Coronary artery (tissue), 2 donors: ENCODE results near the gene FKBP14.

ENCODE experiments used
- DNase-seq: peaks from one replicate; pipeline ENCODE4 v3.0.0-alpha.2; 2017; ENCODE audit warnings: low spot score
- H3K27ac ChIP-seq, 2 donors: fragments of 200-600 bp; sonication (generic); one replicate each; pipeline ENCODE4 v1.5.1; 2016 to 2019
- H3K4me3 ChIP-seq: fragments of 200-600 bp; sonication (generic); 2 replicates; pipeline ENCODE4 v1.5.1; 2016; ENCODE audit warnings: mild to moderate bottlenecking, moderate library complexity
- CTCF ChIP-seq: fragments of 200-600 bp; sonication (generic); IDR thresholded peaks from one replicate; pipeline ENCODE4 v1.5.1; 2019; ENCODE audit warnings: antibody characterized with exemption

FKBP14 gene

DNA sequence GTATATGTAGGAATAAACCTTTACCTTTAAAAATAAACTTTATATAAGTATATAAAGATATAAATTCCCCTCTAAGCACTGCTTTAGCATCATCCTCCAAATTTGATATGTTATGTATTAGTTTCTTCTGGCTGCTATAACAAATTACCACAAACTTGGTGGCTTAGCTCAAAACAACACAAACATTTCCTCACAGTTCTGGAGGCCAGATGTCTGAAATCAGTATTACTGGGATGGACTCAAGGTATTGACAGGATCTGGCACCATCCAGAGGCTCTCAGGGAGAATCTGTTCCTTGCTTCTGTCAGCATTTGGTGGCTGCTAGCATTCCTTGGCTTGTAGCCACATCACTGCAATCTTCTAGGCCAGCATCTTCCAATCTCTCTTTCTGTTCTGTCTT, 30.2 kb downstream of the FKBP14 start:
- TF ChIP-seq CTCF, result no peak
- no peak overlapping the region for H3K4me3 ChIP-seq
- no peak overlapping the region for H3K27ac ChIP-seq
- no peak for DNase-seq

DNA sequence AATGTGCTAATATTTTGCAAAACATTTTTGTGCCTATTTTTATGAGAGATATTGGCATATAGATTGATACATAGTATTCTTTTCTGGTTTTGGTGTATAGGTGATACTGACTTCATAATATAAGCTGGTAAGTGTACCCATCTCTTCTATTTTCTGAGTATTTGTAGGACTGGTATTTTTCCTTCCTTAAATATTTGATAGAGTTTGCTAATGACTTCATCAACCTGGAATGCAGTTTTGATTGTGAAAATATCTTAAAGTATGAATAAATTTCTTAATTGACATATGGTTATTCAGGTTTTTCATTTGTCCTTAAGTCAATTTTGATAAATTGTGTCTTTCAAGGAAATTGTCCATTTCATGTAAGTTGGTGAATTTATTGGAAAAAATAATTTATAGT, 30.9 kb downstream of the FKBP14 start:
- no peak for DNase-seq
- no peak for TF ChIP-seq CTCF
- Histone ChIP-seq H3K4me3 (no peak overlapping the region), H3K27ac (no peak overlapping the region)

DNA sequence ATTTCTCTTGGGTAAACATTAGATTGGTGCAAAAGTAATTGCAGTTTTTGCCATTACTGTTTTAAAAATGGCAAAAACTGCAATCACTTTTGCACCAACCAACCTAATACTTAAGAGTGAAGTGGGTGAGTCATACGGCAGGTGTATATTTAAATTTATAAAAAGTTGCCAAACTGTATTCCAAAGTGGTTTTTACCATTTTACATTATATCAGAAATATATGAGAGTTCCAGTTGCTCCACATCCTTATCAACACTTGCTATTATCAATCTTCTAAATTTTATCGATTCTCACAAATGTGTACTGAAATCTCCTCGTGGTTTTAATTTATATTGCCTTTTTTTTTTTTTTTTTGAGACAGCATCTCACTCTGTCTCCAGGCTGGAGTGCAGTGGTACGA, 33.4 kb downstream of the FKBP14 start:
- Histone ChIP-seq H3K4me3 (no peak overlapping the region), H3K27ac (no peak overlapping the region)
- DNase-seq, result no peak
- no peak for TF ChIP-seq CTCF

- H3K4me3 ChIP-seq, result no peak overlapping the region
- H3K27ac ChIP-seq, result no peak overlapping the region
- no peak for DNase-seq
- no peak for TF ChIP-seq CTCF
These were observed 34.6 kb downstream of the FKBP14 start for GRCh38 chr7:29991937-29992336.

- H3K27ac ChIP-seq, result no peak overlapping the region
- no peak overlapping the region for H3K4me3 ChIP-seq
- DNase-seq, result no peak
- no peak for TF ChIP-seq CTCF
These were observed 35.6 kb downstream of the FKBP14 start for GRCh38 chr7:29990931-29991330.

DNA sequence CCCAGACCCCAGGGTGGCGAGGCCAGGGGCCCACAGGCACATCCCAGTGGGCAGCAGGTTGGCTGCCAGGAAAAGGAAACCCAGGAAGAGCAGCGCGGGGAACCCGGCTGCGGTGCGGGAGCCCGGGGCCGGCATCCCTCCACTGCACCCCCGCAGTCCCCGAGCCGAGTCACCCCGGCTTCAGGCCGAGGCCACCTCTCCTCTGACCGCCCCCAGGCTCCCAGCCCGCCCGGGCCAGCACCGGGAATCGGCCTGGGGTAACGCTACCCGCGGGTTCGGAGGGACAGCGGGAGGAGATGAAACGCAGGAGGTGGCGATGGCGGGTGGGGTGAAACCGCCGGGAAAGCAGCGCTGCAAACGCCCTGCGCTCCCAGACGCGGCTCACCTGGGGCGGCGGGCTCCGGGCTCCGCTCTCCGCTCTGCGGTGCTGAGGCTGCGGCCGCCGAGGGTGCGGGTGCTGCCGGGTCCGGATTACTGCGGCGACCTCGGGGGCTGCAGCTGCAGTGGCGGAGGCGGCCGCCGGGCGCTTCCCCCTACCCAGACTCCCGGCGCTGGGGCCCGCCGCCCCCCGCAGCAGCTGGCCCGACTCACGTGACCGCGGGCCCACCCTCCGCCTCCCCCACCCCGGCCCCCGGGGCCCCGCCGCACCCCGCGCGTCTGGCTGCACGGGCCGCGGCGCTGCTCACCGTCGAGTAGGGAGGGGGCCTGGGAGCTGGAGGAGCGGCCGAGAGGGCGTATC, 37.1 kb downstream of the FKBP14 start, which contains the start of gene SCRN1:
TSS of gene SCRN1 (minus strand) at position 545 of the 739 bp plus-strand sequence. CDS start 20,734 bp downstream, outside the sequence.
- Histone ChIP-seq H3K4me3 (peak within 1 kb of the TSS; percentile 88), H3K27ac (peak within 1 kb of the TSS; percentile 85 to 89)
- DNase-seq, result peak; percentile 74
- TF ChIP-seq CTCF, result no peak
